ENCODE results near the gene FHOD3.

DNA sequence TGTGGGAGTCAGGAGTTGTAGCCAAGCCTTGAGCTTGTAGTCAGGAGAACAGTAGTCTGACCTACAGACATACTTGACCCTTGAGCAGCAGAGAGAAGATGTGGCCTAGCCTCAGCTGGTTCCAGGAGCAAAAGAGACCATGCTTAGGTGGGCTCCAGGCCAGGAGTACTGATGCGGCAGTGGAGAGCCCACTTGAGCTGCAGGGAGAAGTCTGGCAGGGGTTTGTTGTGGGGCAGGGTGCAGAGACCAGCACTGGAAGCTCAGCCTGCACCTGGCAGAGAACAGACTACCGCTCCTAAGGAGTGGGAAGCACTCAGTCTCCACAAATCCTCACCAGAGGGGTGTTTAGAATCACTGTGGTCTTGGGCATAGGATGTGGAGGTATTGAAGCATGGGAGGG lies 333.4 kb downstream of the FHOD3 start:
- TF ChIP-seq CTCF (IDR thresholded peaks at IDR 0.05) (no peak), POLR2A (IDR thresholded peaks at IDR 0.05) (no peak)

Measured in uterus (tissue), 2 donors.